OCI-LY1 (cell line): ENCODE results near the gene ADARB2.

Experiments used
- H2AFZ ChIP-seq: fragments of 200-600 bp; sonication (generic), shearing (Covaris generic); 2 replicates; pipeline ENCODE4 v1.6.0; 2014; ENCODE audit warnings: antibody characterized with exemption, mild to moderate bottlenecking, low read length
- H3F3A ChIP-seq: fragments of 200-600 bp; sonication (generic), shearing (Covaris generic); 2 replicates; pipeline ENCODE4 v1.6.0; 2014; ENCODE audit warnings: mild to moderate bottlenecking, antibody characterized with exemption, low read length, moderate library complexity; ENCODE audit not compliant: insufficient read depth
- H3K27ac ChIP-seq: fragments of 200-600 bp; sonication (generic); 2 replicates; pipeline ENCODE4 v1.5.1; 2014; ENCODE audit warnings: low read length, mixed run types, mild to moderate bottlenecking, low read depth; ENCODE audit not compliant: poor library complexity, severe bottlenecking
- H3K27me3 ChIP-seq: fragments of 200-600 bp; sonication (generic); 2 replicates; pipeline ENCODE4 v1.6.0; 2014; ENCODE audit warnings: antibody characterized with exemption, mild to moderate bottlenecking, low read length, moderate library complexity; ENCODE audit not compliant: insufficient read depth
- H3K36me3 ChIP-seq: fragments of 200-600 bp; sonication (generic); 2 replicates; pipeline ENCODE4 v1.6.1; 2014; ENCODE audit warnings: mild to moderate bottlenecking, antibody characterized with exemption, low read length, moderate library complexity, mixed read lengths; ENCODE audit not compliant: insufficient read depth
- H3K4me1 ChIP-seq: fragments of 200-600 bp; sonication (generic); 2 replicates; pipeline ENCODE4 v1.5.1; 2014; ENCODE audit warnings: mild to moderate bottlenecking, low read length, moderate library complexity; ENCODE audit not compliant: insufficient read depth, severe bottlenecking
- H3K4me2 ChIP-seq: fragments of 200-600 bp; sonication (generic), shearing (Covaris generic); 2 replicates; pipeline ENCODE4 v1.6.1; 2014; ENCODE audit warnings: low read length
- H3K4me3 ChIP-seq: fragments of 200-600 bp; sonication (generic); 2 replicates; pipeline ENCODE4 v1.5.1; 2014; ENCODE audit warnings: low read length, low read depth, mild to moderate bottlenecking, mixed read lengths; ENCODE audit not compliant: poor library complexity, severe bottlenecking
- H3K79me2 ChIP-seq: fragments of 200-600 bp; shearing (Covaris generic); 2 replicates; pipeline ENCODE4 v1.6.1; 2016; ENCODE audit warnings: mixed run types, low read length, mixed read lengths; ENCODE audit not compliant: insufficient read depth
- H3K9ac ChIP-seq: fragments of 200-600 bp; sonication (generic), shearing (Covaris generic); 2 replicates; pipeline ENCODE4 v1.6.1; 2014; ENCODE audit warnings: mild to moderate bottlenecking, low read length, mixed read lengths
- H3K9me2 ChIP-seq: fragments of 200-600 bp; sonication (generic), shearing (Covaris generic); 2 replicates; pipeline ENCODE4 v1.6.1; 2014; ENCODE audit warnings: low read depth, mild to moderate bottlenecking, low read length, mixed read lengths
- H3K9me3 ChIP-seq: fragments of 200-600 bp; shearing (Covaris generic); 2 replicates; pipeline ENCODE4 v1.6.1; 2014; ENCODE audit warnings: low read length, mixed read lengths
- H4K20me1 ChIP-seq: fragments of 200-600 bp; sonication (generic), shearing (Covaris generic); 2 replicates; pipeline ENCODE4 v1.6.0; 2016; ENCODE audit warnings: mild to moderate bottlenecking, low read length; ENCODE audit not compliant: insufficient read depth
- EZH2 ChIP-seq: fragments of 200-600 bp; sonication (generic), shearing (Covaris generic); IDR thresholded peaks from 2 replicates; pipeline ENCODE4 v1.8.0; 2017; ENCODE audit warnings: borderline replicate concordance, mixed run types, mild to moderate bottlenecking, antibody characterized with exemption, low read length, moderate library complexity, mixed read lengths
- TF ChIP-seq, protein P1 (sequence below): fragments of 200-600 bp; sonication (generic), shearing (Covaris generic); IDR thresholded peaks from 2 replicates; pipeline ENCODE4 v1.5.1; 2017; ENCODE audit warnings: mild to moderate bottlenecking, antibody characterized with exemption, low read length, moderate library complexity, mixed read lengths

Gene ADARB2

DNA sequence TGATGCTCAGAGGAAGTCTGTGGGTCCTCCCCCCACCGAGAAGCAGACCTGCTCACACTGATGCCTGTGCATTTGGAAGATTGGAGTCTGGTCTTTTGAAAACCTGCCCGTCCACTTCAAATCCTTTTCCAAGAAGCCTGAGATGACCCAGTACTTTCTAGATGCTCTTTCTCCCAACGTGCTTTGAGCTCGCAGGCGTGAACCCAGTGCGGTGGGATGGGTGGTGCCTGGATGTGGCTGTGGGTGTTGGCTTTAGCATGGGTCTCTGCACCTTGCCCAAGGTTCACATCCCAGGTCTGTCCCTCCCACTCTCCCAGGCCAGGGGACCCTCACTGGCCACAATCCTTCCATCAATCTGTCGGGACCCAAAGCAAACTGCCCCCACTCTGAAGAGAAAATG lies 170.2 kb downstream of the ADARB2 start:
- Histone ChIP-seq H3K36me3 (no peaks in the 10 kb centered on the region), H3K4me2 (no peak overlapping the region), H3K9me3 (no peaks in the 10 kb centered on the region), H3K9ac (no peak overlapping the region), H3K27me3 (no peaks in the 10 kb centered on the region), H3K4me3 (no peak overlapping the region), H2AFZ (no peak overlapping the region), H3K4me1 (peaks cover 27% of the 10 kb centered on the region), H4K20me1 (no peaks in the 10 kb centered on the region), H3F3A (no peaks in the 10 kb centered on the region), H3K79me2 (no peaks in the 10 kb centered on the region), H3K27ac (no peak overlapping the region), H3K9me2 (no peaks in the 10 kb centered on the region)
- TF ChIP-seq EZH2 = no peak
- TF ChIP-seq, protein P1, sequence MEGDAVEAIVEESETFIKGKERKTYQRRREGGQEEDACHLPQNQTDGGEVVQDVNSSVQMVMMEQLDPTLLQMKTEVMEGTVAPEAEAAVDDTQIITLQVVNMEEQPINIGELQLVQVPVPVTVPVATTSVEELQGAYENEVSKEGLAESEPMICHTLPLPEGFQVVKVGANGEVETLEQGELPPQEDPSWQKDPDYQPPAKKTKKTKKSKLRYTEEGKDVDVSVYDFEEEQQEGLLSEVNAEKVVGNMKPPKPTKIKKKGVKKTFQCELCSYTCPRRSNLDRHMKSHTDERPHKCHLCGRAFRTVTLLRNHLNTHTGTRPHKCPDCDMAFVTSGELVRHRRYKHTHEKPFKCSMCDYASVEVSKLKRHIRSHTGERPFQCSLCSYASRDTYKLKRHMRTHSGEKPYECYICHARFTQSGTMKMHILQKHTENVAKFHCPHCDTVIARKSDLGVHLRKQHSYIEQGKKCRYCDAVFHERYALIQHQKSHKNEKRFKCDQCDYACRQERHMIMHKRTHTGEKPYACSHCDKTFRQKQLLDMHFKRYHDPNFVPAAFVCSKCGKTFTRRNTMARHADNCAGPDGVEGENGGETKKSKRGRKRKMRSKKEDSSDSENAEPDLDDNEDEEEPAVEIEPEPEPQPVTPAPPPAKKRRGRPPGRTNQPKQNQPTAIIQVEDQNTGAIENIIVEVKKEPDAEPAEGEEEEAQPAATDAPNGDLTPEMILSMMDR = no peak

DNA sequence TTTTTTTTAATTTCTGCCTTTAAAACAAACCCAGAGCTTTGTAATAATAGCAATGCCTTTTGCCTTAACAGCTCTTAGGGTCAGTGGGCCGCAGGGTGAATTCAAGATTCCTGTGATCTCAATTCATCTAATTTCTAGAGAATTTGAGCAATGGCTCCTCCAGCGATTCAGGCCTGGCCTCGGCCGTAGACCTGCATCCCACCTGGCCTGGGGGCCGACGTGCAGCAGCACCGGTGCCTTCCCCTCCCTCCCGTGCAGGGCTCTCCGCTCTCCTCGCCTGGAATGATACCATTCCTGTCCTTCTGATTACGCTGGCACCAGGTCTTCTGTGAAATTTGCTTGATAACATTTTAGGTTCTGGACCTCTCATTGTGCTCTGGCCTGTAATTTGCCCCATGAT lies 172.5 kb downstream of the ADARB2 start:
- Histone ChIP-seq H3K4me1 (peaks cover 30% of the 10 kb centered on the region), H2AFZ (no peak overlapping the region), H3K36me3 (no peaks in the 10 kb centered on the region), H3K9ac (no peak overlapping the region), H3K27ac (no peak overlapping the region), H4K20me1 (no peaks in the 10 kb centered on the region), H3F3A (no peaks in the 10 kb centered on the region), H3K9me3 (no peaks in the 10 kb centered on the region), H3K79me2 (no peaks in the 10 kb centered on the region), H3K4me3 (no peak overlapping the region), H3K4me2 (no peak overlapping the region), H3K27me3 (no peaks in the 10 kb centered on the region), H3K9me2 (no peaks in the 10 kb centered on the region)
- no peak for TF ChIP-seq EZH2
- TF ChIP-seq, protein P1 = no peak

DNA sequence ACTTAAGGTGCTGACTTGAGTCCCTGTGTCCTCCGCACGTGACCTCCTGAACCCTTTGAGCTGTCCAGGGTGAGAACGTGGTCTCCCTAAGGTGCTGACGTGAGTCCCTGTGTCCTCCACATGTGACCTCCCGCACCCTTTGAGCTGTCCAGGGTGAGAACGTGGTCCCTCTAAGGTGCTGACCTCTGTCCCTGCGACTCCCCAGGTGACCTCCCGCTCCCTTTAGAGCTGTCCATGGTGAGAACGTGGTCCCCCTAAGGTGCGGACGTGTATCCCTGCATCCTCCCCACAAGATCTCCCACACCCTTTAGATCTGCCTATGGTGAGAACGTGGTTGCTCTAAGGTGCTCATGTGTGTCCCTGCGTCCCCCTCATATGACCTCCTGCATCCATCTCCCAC lies 174.3 kb downstream of the ADARB2 start:
- Histone ChIP-seq H3F3A (no peaks in the 10 kb centered on the region), H3K27ac (no peak overlapping the region), H3K4me2 (no peak overlapping the region), H3K4me3 (no peak overlapping the region), H3K79me2 (no peaks in the 10 kb centered on the region), H3K9ac (no peak overlapping the region), H3K4me1 (peaks cover 31% of the 10 kb centered on the region), H3K27me3 (no peaks in the 10 kb centered on the region), H3K36me3 (no peaks in the 10 kb centered on the region), H3K9me3 (no peaks in the 10 kb centered on the region), H4K20me1 (no peaks in the 10 kb centered on the region), H2AFZ (no peak overlapping the region), H3K9me2 (no peaks in the 10 kb centered on the region)
- TF ChIP-seq, protein P1 = no peak
- no peak for TF ChIP-seq EZH2
